Measurements from ENCODE around the gene LMAN2.
"Not testable (repeated sequence)": the region's sequence is repeated elsewhere in the genome, so short reads cannot be mapped to it uniquely, and the experiment has no call there.

Gene LMAN2

GRCh38 chr5:177364159-177364962 lies 12.9 kb upstream of the LMAN2 start:
- no peak for DNase-seq (ENCODE audit: low read depth)

GRCh38 chr5:177363565-177363964 lies 12.1 kb upstream of the LMAN2 start:
- no peak for DNase-seq (ENCODE audit: low read depth)

GRCh38 chr5:177362610-177363507 lies 11.4 kb upstream of the LMAN2 start:
- peak; percentile 55 for DNase-seq (ENCODE audit: low read depth)

GRCh38 chr5:177362292-177362609 lies 10.8 kb upstream of the LMAN2 start:
- no peak for DNase-seq (ENCODE audit: low read depth)

GRCh38 chr5:177361418-177362291 lies 10.2 kb upstream of the LMAN2 start:
- DNase-seq (ENCODE audit: low read depth) = no peak

GRCh38 chr5:177360740-177361139 lies 9.3 kb upstream of the LMAN2 start:
- not testable (repeated sequence) for DNase-seq (ENCODE audit: low read depth)

GRCh38 chr5:177359860-177360259 lies 8.4 kb upstream of the LMAN2 start:
- DNase-seq (ENCODE audit: low read depth) = no peak

- DNase-seq (ENCODE audit: low read depth) = no peak
These were observed 8.0 kb upstream of the LMAN2 start for GRCh38 chr5:177359451-177359851.

- DNase-seq (ENCODE audit: low read depth) = no peak
These were observed 6.9 kb upstream of the LMAN2 start for GRCh38 chr5:177358370-177358819.

- DNase-seq (ENCODE audit: low read depth) = peak; percentile 54
These were observed 6.2 kb upstream of the LMAN2 start, which contains the start of gene RGS14 for GRCh38 chr5:177357459-177358351. Gene RGS14, plus strand, starts transcription at chr5:177357924. Its CDS starts 101 bp downstream, at chr5:177358025.

GRCh38 chr5:177357146-177357458 lies 5.6 kb upstream of the LMAN2 start:
- DNase-seq (ENCODE audit: low read depth) = no peak

GRCh38 chr5:177356746-177357145 lies 5.3 kb upstream of the LMAN2 start:
- no peak for DNase-seq (ENCODE audit: low read depth)

- no peak for DNase-seq (ENCODE audit: low read depth)
These were observed 4.3 kb upstream of the LMAN2 start for GRCh38 chr5:177355868-177356168.

- no peak for DNase-seq (ENCODE audit: low read depth)
These were observed 3.8 kb upstream of the LMAN2 start for GRCh38 chr5:177355162-177355867.

GRCh38 chr5:177354711-177355110 lies 3.2 kb upstream of the LMAN2 start:
- DNase-seq (ENCODE audit: low read depth) = no peak

- no peak for DNase-seq (ENCODE audit: low read depth)
These were observed 2.8 kb upstream of the LMAN2 start for GRCh38 chr5:177354256-177354655.

- no peak for DNase-seq (ENCODE audit: low read depth)
These were observed 1.6 kb upstream of the LMAN2 start for GRCh38 chr5:177353093-177353492.

GRCh38 chr5:177350776-177351391 lies 584 bp downstream of the LMAN2 start:
- no peak for DNase-seq (ENCODE audit: low read depth)

- no peak for DNase-seq (ENCODE audit: low read depth)
These were observed 1.7 kb downstream of the LMAN2 start for GRCh38 chr5:177349762-177350161.

GRCh38 chr5:177349362-177349647 lies 2.2 kb downstream of the LMAN2 start:
- no peak for DNase-seq (ENCODE audit: low read depth)

- no peak for DNase-seq (ENCODE audit: low read depth)
These were observed 3.8 kb downstream of the LMAN2 start for GRCh38 chr5:177347699-177348098.
